22Rv1 (cell line): ENCODE data around the gene CERS5.

Experiments
- H3K27ac ChIP-seq: fragments of 450-650 bp; 2 replicates; pipeline ENCODE4 v1.5.1; 2017
- ZFX ChIP-seq: fragments of 450-650 bp; IDR thresholded peaks from 2 replicates; pipeline ENCODE4 v1.6.1; 2017; ENCODE audit warnings: antibody characterized with exemption, borderline replicate concordance
- TF ChIP-seq, protein P1 (sequence below): fragments of 450-650 bp; IDR thresholded peaks from 2 replicates; pipeline ENCODE4 v1.5.1; 2017; ENCODE audit warnings: mild to moderate bottlenecking

The CERS5 gene

DNA sequence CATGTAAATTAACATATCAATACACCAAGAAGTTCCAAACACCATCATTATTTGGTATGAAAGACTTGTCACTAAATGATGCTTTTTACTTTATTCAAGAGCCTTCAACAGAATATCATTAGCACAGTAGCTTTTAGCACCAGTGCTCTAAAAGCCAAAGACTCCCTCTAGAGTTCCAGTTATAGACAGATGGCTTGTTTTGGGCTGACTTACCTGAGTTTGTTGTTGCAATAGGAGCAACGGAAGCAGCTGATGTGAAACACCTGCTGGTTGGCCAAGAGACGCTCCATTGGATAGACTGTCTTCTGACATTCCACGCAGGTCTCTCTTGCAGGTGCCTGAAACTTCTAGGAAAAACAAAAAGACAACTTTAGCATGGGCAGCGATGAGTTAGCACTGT is 14.5 kb upstream of the CERS5 start:
- TF ChIP-seq, protein P1, sequence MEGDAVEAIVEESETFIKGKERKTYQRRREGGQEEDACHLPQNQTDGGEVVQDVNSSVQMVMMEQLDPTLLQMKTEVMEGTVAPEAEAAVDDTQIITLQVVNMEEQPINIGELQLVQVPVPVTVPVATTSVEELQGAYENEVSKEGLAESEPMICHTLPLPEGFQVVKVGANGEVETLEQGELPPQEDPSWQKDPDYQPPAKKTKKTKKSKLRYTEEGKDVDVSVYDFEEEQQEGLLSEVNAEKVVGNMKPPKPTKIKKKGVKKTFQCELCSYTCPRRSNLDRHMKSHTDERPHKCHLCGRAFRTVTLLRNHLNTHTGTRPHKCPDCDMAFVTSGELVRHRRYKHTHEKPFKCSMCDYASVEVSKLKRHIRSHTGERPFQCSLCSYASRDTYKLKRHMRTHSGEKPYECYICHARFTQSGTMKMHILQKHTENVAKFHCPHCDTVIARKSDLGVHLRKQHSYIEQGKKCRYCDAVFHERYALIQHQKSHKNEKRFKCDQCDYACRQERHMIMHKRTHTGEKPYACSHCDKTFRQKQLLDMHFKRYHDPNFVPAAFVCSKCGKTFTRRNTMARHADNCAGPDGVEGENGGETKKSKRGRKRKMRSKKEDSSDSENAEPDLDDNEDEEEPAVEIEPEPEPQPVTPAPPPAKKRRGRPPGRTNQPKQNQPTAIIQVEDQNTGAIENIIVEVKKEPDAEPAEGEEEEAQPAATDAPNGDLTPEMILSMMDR, result no peak
- no peak for TF ChIP-seq ZFX
- no peak overlapping the region for H3K27ac ChIP-seq

DNA sequence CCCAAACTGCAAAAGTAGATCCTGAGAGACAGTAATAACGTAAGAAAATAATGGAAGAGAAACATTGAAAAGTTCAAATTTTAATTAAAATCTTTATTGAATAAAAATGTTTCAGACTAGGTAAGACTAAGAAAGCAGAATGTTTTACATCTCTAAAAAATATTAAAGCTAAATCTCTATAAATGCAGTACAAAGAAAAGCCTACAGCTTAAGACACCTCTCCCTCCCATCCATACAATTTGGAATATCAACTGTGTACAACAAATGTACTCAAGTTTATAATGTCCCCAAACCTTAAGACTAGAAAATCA is 8.5 kb upstream of the CERS5 start:
- TF ChIP-seq ZFX, result no peak
- TF ChIP-seq, protein P1, result peak; percentile 48
- no peak overlapping the region for H3K27ac ChIP-seq

DNA sequence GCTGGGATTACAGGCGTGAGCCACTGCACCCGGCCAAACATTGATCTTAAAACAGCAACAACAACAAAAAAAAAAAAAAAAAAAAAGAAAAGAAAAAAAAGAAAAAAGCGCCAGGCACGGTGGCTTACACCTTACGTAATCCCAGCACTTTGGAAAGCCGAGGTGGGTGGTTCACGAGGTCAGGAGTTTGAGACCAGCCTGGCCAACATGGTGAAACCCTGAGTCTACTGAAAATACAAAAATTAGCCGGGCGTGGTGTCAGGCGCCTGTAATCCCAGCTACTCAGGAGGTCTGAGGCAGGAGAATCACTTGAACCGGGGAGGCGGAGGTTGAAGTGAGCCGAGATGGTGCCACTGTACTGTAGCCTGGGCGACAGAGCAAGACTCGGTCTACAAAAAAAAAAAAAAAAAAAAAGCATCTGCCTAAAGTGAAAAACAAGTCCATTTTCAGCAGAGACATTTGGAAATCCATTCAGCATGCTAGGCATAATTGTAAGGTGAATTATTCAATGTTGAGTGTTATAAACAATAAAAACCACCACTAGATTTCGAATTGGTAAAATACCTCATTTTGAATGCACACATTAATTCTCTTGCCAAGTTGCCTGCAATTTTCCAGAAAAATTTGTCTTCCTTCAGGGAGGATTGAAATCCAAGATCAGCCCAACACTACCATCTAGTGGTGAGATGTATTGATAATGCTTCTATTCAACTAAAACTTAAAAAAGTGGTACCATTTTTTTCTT is 8.0 kb upstream of the CERS5 start:
- H3K27ac ChIP-seq, result no peak overlapping the region
- no peak for TF ChIP-seq ZFX
- TF ChIP-seq, protein P1, result peak; percentile 89

DNA sequence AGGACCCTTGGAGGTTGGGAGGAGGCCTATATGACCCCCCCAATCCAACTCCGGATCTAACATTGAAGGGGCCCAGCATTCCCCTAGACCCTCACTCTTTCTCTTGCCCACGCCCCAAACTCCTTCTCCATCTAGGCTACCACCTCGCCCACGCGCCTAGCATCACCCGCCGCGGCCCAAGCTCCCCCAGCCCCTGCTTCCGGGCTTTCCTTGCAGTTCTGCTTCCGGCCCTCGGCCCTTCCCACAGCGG is 445 bp downstream of the CERS5 start:
- H3K27ac ChIP-seq, result peak overlapping the region; percentile 71

DNA sequence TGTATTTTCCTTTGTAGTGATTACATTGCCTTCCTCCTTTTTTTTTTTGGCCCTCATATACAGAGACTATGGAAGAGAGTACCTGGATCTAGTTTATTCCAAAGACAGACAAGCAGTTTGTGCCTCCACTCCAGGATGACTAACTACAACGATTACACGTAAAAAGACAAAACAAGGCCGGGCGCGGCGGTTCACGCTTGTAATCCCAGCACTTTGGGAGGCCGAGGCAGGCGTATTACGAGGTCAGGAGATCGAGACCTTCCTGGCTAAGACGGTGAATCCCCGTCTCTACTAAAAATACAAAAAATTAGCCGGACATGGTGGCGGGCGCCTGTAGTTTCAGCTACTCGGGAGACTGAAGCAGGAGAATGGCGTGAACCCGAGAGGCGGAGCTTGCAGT is 2.2 kb downstream of the CERS5 start:
- H3K27ac ChIP-seq, result no peak overlapping the region
- TF ChIP-seq, protein P1, result no peak
- no peak for TF ChIP-seq ZFX

More for the DNA sequence above, 445 bp downstream of the CERS5 start:
- TF ChIP-seq ZFX, result no peak
- TF ChIP-seq, protein P1, result no peak

DNA sequence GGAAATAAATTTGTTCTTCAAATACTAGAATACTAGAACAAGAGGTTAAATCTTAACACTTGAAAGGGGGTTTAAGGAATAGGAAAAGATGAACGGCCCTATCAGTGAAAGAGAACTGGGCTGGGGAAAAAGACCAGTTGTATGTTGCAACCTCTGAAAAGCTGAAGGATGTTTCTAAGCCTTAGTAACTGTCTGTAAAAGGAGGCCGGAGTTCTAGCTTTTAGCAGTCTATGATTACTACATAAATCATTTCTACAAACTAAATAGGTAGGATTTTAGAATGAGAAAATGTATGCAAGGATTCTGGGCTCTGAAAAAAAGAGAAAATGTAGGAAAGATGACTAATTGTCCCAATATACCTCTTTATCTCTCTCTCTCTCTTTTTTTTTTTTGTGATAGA is 4.9 kb downstream of the CERS5 start:
- H3K27ac ChIP-seq, result no peak overlapping the region
- no peak for TF ChIP-seq ZFX
- TF ChIP-seq, protein P1, result no peak

DNA sequence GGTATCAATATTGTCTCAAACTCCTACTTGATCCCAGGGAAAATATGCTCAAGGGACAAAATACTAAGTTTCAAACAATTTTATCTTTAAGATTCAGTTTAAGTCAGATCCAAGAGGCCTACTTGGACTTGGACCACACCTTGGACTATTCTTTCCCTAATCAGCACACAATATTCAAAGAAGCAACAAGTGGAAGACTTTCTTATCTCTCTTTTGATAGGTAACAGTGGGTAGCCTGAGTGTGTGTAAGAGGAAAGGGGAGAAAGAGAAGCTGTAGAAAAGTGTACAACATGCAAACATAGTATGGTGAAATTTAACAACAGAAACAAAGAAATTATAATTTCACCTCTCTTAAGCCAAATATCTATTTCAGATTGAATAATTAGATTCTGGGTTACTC is 6.5 kb downstream of the CERS5 start:
- no peak overlapping the region for H3K27ac ChIP-seq
- no peak for TF ChIP-seq ZFX
- TF ChIP-seq, protein P1, result no peak
